Measurements from ENCODE around the gene ARHGAP15. TPM values are rescaled to one million over a fixed set of nuclear protein-coding genes. Genes with fewer than 3 reads are reported as not detected.

ARHGAP15 gene
- total RNA-seq, 2 experiments from 2014 or later = 71.3 to 72.8 TPM

DNA sequence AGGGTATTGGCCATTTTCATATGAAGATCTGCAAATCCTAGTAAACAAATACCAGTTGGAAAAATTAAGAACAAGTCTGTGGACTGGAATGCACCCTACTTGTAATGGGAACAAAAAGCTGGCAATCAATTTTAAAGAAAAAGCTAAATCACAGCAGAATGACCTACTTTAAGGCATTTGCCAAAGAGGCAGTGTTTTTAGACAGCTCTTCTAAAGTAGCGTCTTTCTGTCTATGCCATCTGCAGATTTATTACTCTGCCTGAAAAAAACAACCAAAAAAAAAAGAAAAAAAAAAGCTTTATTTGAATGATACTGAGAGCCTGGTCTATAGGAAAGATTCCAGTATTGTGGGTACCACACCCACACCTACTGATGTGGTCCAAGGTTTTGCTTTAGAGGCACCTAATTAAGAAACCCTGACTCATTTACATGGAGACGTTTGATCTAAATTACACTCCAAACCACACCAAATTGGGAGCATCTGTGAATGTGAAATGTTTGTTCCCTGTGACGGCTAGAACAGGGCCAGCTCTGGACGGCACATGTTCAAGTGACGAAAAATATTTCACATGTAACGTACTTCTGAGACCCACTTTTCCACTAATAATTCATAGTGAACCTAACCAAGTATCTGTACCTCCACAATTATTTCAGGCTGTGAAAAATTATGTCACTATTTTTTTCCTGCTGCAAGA lies 597.1 kb downstream of the ARHGAP15 start:
- H3K36me3 Mint-ChIP-seq (ENCODE audit: low read depth) = peaks cover 5% of the 10 kb centered on the region
- peaks cover 47% of the 10 kb centered on the region for H3K4me1 Mint-ChIP-seq (ENCODE audit: low read depth)
- CTCF ChIA-PET = interaction anchor here (1.4 kb wide), 1 partner anchor 12 kb away, joined by 3 read pairs; no protein-coding TSS in a partner anchor
- DNase-seq (peak; percentile 5), ATAC-seq (no peak)
- H3K27ac Mint-ChIP-seq = no peak overlapping the region
- no peak overlapping the region for H3K4me3 Mint-ChIP-seq
- H3K27me3 Mint-ChIP-seq = no peaks in the 10 kb centered on the region
- intact Hi-C loops (cut with micrococcal nuclease) = no loop called here
- H3K9me3 Mint-ChIP-seq = no peaks in the 10 kb centered on the region
- POLR2A ChIA-PET = no interaction called here
- TF ChIP-seq, protein P1, sequence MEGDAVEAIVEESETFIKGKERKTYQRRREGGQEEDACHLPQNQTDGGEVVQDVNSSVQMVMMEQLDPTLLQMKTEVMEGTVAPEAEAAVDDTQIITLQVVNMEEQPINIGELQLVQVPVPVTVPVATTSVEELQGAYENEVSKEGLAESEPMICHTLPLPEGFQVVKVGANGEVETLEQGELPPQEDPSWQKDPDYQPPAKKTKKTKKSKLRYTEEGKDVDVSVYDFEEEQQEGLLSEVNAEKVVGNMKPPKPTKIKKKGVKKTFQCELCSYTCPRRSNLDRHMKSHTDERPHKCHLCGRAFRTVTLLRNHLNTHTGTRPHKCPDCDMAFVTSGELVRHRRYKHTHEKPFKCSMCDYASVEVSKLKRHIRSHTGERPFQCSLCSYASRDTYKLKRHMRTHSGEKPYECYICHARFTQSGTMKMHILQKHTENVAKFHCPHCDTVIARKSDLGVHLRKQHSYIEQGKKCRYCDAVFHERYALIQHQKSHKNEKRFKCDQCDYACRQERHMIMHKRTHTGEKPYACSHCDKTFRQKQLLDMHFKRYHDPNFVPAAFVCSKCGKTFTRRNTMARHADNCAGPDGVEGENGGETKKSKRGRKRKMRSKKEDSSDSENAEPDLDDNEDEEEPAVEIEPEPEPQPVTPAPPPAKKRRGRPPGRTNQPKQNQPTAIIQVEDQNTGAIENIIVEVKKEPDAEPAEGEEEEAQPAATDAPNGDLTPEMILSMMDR (IDR thresholded peaks at IDR 0.05) = no peak

- TF ChIP-seq, protein P1 (IDR thresholded peaks at IDR 0.05) = no peak
- ATAC-seq = no peak
- Mint-ChIP-seq H3K27ac (peak overlapping the region; percentile 53), H3K4me1 (ENCODE audit: low read depth) (peaks cover 54% of the 10 kb centered on the region), H3K36me3 (ENCODE audit: low read depth) (peaks cover 6% of the 10 kb centered on the region), H3K9me3 (no peaks in the 10 kb centered on the region), H3K4me3 (no peak overlapping the region), H3K27me3 (no peaks in the 10 kb centered on the region)
- ChIA-PET CTCF (no interaction called here), POLR2A (no interaction called here)
- peak; percentile 13 for DNase-seq
- intact Hi-C loops (cut with micrococcal nuclease) = no loop called here
Measured at GRCh38 chr2:143728498-143728897, 599.3 kb downstream of the ARHGAP15 start.

GRCh38 chr2:143729296-143729814 lies 600.1 kb downstream of the ARHGAP15 start:
- CTCF ChIA-PET = interaction anchor here (0.9 to 1.3 kb wide), 2 partner anchors 41 to 43 kb away, joined by 3 to 5 read pairs; no protein-coding TSS in a partner anchor

DNA sequence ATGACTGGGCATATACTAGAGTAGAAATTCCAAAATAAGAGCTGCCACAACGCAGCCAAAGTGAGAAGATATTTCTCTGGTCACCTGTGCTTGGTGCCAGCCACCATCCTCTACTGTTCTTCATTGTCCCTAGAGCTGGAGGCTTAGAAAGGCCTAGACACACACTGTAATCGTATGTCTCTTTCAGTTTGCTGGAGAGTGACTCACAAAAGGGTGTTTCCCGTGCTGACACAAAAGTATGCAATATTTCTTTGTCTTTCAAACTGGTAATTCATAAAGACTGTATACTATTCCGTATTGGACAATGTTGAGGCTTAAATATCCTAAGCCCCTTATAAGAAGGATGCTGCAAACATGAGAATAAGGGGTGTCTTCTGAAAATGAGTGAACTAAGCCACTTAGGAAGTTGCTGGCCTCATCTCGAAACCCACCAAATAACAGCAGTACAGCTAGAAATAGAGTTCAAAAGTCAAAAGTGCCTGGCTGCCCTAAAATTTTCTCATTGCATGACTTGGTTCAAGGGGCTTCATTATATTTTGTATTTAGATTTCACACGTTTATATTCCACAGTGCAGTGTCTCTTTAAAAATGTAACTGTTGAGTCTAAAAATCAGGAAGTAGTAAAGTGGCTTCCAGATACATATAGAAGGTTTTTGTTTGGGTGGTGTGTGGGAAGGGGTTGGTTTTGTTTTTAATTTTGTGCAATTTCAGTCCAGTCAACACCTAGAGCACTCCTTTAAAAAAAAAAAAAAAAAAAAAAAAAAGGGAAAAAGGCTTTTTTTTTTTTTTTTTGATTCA lies 601.1 kb downstream of the ARHGAP15 start:
- Mint-ChIP-seq H3K9me3 (no peaks in the 10 kb centered on the region), H3K4me1 (ENCODE audit: low read depth) (peaks cover 50% of the 10 kb centered on the region), H3K4me3 (peak overlapping the region; percentile 22), H3K36me3 (ENCODE audit: low read depth) (peaks cover 13% of the 10 kb centered on the region), H3K27me3 (no peaks in the 10 kb centered on the region), H3K27ac (peak overlapping the region; percentile 94)
- POLR2A ChIA-PET = interaction anchor here (1.2 to 2.0 kb wide), 2 partner anchors 26 to 40 kb away, joined by 4 to 5 read pairs; no protein-coding TSS in a partner anchor
- TF ChIP-seq, protein P1 (IDR thresholded peaks at IDR 0.05) = no peak
- CTCF ChIA-PET = interaction anchor here (0.8 to 1.3 kb wide), 3 partner anchors 20 to 44 kb away, joined by 3 to 5 read pairs (median 3); no protein-coding TSS in a partner anchor
- DNase-seq (peak; percentile 39), ATAC-seq (peak; percentile 85)
- intact Hi-C loops (cut with micrococcal nuclease) = no loop called here

More at GRCh38 chr2:143729296-143729814, 600.1 kb downstream of the ARHGAP15 start:
- Mint-ChIP-seq H3K4me1 (ENCODE audit: low read depth) (peaks cover 54% of the 10 kb centered on the region), H3K4me3 (peak overlapping the region; percentile 22), H3K9me3 (no peaks in the 10 kb centered on the region), H3K27me3 (no peaks in the 10 kb centered on the region), H3K27ac (peak overlapping the region; percentile 94), H3K36me3 (ENCODE audit: low read depth) (peaks cover 11% of the 10 kb centered on the region)
- ATAC-seq (no peak), DNase-seq (no peak)
- TF ChIP-seq, protein P1 (IDR thresholded peaks at IDR 0.05) = no peak
- POLR2A ChIA-PET = interaction anchor here (1.2 to 2.0 kb wide), 2 partner anchors 25 to 39 kb away, joined by 4 to 5 read pairs; no protein-coding TSS in a partner anchor
- intact Hi-C loops (cut with micrococcal nuclease) = no loop called here
